SK-N-SH (cell line): ENCODE data around the gene SURF6. TPM values are rescaled to one million over a fixed set of nuclear protein-coding genes. Genes with fewer than 3 reads are reported as not detected.

Source experiments
- CTCF ChIA-PET: fragments of 300-600, 350-600 bp; formaldehyde crosslinking; extraction: SDS; loops from one replicate; lab custom pipeline; 2021; lab: Yijun Ruan, JAX
- POLR2A ChIA-PET: fragments of 350-600 bp; sonication (Branson Sonifier 250); formaldehyde crosslinking; extraction: SDS; loops from one replicate; lab custom pipeline; 2020; ENCODE audit warnings: antibody characterized with exemption, inconsistent platforms; lab: Yijun Ruan, JAX
- DNase-seq: peaks from one replicate; pipeline ENCODE4 v3.0.0; 2012
- H2AFZ ChIP-seq: fragments of 200-600 bp; sonication (generic); 2 replicates; pipeline ENCODE4 v1.8.1; 2016; ENCODE audit warnings: antibody characterized with exemption, mild to moderate bottlenecking, low read depth
- H3F3A ChIP-seq: fragments of 200-600 bp; sonication (generic); replicated peaks from 2 replicates; pipeline ENCODE3; 2016; ENCODE audit warnings: antibody characterized with exemption, mild to moderate bottlenecking; ENCODE audit not compliant: insufficient read depth
- H3K27ac ChIP-seq, 2 experiments: fragments of 200-500 bp in 1 of 2; fragments of 200-600 bp in 1 of 2; sonication (Bioruptor generic) in 1 of 2; sonication (generic), shearing (Covaris generic) in 1 of 2; 2 replicates each; pipeline versions ENCODE4 v1.5.1 to v1.6.1; 2014 to 2016; ENCODE audit warnings: low read depth in 2 of 2, inconsistent platforms in 1 of 2, low read length in 1 of 2, mild to moderate bottlenecking in 1 of 2, mixed read lengths in 1 of 2
- H3K27me3 ChIP-seq: fragments of 200-600 bp; sonication (generic), shearing (Covaris generic); 2 replicates; pipeline ENCODE4 v1.6.1; 2016; ENCODE audit warnings: mixed run types; ENCODE audit not compliant: insufficient read depth
- H3K36me3 ChIP-seq, 2 experiments: fragments of 200-500 bp in 1 of 2; fragments of 200-600 bp in 1 of 2; sonication (Bioruptor generic) in 1 of 2; sonication (generic) in 1 of 2; replicated peaks in 1 of 2; 2 replicates each; pipeline versions ENCODE3 to v1.5.1; 2014 to 2016; ENCODE audit warnings: low read length in 1 of 2, mild to moderate bottlenecking in 1 of 2; ENCODE audit not compliant: insufficient read depth in 2 of 2, control insufficient read depth in 1 of 2
- H3K4me1 ChIP-seq, 2 experiments: fragments of 200-500 bp in 1 of 2; fragments of 200-600 bp in 1 of 2; sonication (Bioruptor generic) in 1 of 2; sonication (generic), shearing (Covaris generic) in 1 of 2; 2 replicates each; pipeline versions ENCODE4 v1.5.1 to v1.6.1; 2014 to 2016; ENCODE audit warnings: low read depth in 1 of 2, low read length in 1 of 2, mixed run types in 1 of 2; ENCODE audit not compliant: insufficient read depth in 2 of 2, control insufficient read depth in 1 of 2
- H3K4me2 ChIP-seq: fragments of 200-600 bp; sonication (generic), shearing (Covaris generic); 2 replicates; pipeline ENCODE4 v1.6.1; 2017; ENCODE audit warnings: mixed run types
- H3K4me3 ChIP-seq, 2 experiments: fragments of 200-500 bp in 1 of 2; fragments of 200-600 bp in 1 of 2; sonication (Bioruptor generic) in 1 of 2; sonication (generic), shearing (Covaris generic) in 1 of 2; 2 replicates each; pipeline versions ENCODE4 v1.5.1 to v1.8.1; 2014 to 2016; ENCODE audit warnings: low read depth in 2 of 2, inconsistent platforms in 1 of 2, low read length in 1 of 2, mild to moderate bottlenecking in 1 of 2, mixed read lengths in 1 of 2, moderate library complexity in 1 of 2
- H3K79me2 ChIP-seq: fragments of 200-600 bp; sonication (generic); 2 replicates; pipeline ENCODE4 v1.8.1; 2017; ENCODE audit warnings: mild to moderate bottlenecking; ENCODE audit not compliant: insufficient read depth
- H3K9ac ChIP-seq: fragments of 200-600 bp; sonication (generic); 2 replicates; pipeline ENCODE4 v1.6.1; 2017; ENCODE audit warnings: mixed run types
- H3K9me2 ChIP-seq: fragments of 200-600 bp; sonication (generic); 2 replicates; pipeline ENCODE4 v1.6.1; 2017; ENCODE audit warnings: mixed run types
- H3K9me3 ChIP-seq: fragments of 200-600 bp; sonication (generic); 2 replicates; pipeline ENCODE4 v1.6.1; 2017; ENCODE audit warnings: mixed run types, mild to moderate bottlenecking, moderate library complexity
- H4K20me1 ChIP-seq: fragments of 200-600 bp; sonication (generic); 2 replicates; pipeline ENCODE4 v1.6.1; 2017; ENCODE audit warnings: mild to moderate bottlenecking, mixed run types; ENCODE audit not compliant: insufficient read depth
- CHD2 ChIP-seq: fragments of 150-350 bp; IDR thresholded peaks from 2 replicates; pipeline ENCODE4 v1.6.1; 2018; ENCODE audit warnings: low read length; ENCODE audit not compliant: partially characterized antibody
- MAX ChIP-seq: IDR thresholded peaks from 2 replicates; pipeline ENCODE4 v1.4.0; 2012; ENCODE audit warnings: low read depth
- NRF1 ChIP-seq: IDR thresholded peaks from 2 replicates; pipeline ENCODE4 v1.6.1; 2012; ENCODE audit warnings: low read depth, mild to moderate bottlenecking, low read length
- PBX3 ChIP-seq: IDR thresholded peaks from 2 replicates; pipeline ENCODE4; 2012
- POLR2AphosphoS5 ChIP-seq: IDR thresholded peaks from 2 replicates; pipeline ENCODE4 v1.6.1; 2012; ENCODE audit warnings: low read depth, low read length
- RAD21 ChIP-seq: IDR thresholded peaks from 2 replicates; pipeline ENCODE4 v1.6.1; 2012; ENCODE audit warnings: mild to moderate bottlenecking, low read length
- REST ChIP-seq: IDR thresholded peaks from 2 replicates; pipeline ENCODE4 v1.6.1; 2012; ENCODE audit warnings: mild to moderate bottlenecking, low read depth, low read length, moderate library complexity
- TAF1 ChIP-seq: IDR thresholded peaks from 2 replicates; pipeline ENCODE4 v1.6.1; 2012; ENCODE audit warnings: low read depth, mild to moderate bottlenecking, low read length, moderate library complexity, borderline replicate concordance
- TCF12 ChIP-seq: IDR thresholded peaks from 2 replicates; pipeline ENCODE4 v1.4.0; 2012
- TEAD4 ChIP-seq: IDR thresholded peaks from 2 replicates; pipeline ENCODE4 v1.4.0; 2012; ENCODE audit warnings: mild to moderate bottlenecking, borderline replicate concordance; ENCODE audit not compliant: insufficient read depth
- USF1 ChIP-seq: IDR thresholded peaks from 2 replicates; pipeline ENCODE4 v1.4.0; 2012; ENCODE audit warnings: low read depth, borderline replicate concordance
- YY1 ChIP-seq: IDR thresholded peaks from 2 replicates; pipeline ENCODE4 v1.4.0; 2012; ENCODE audit warnings: low read depth, mild to moderate bottlenecking
- ZBTB33 ChIP-seq: IDR thresholded peaks from 2 replicates; pipeline ENCODE4 v1.4.0; 2012; ENCODE audit warnings: low read depth, borderline replicate concordance
- WGBS: methylation state at CpG from one replicate; pipeline ENCODE4 v1.1.6; 2017; ENCODE audit warnings: low lambda C conversion rate; 5-methylcytosine and 5-hydroxymethylcytosine counted together
- polyA plus RNA-seq, 3 experiments: library from polyadenylated mRNA; depleted of rRNA; stranded (reverse); fragments of >200 nt; gene quantifications; 2 replicates each; pipeline ENCODE4 v1.2.3, GENCODE V29; 2012

The SURF6 gene
- polyA plus RNA-seq, 1 of the 3 experiments (the other 2 are of a cell fraction) = 44.5 TPM

- H3K79me2 ChIP-seq = peaks cover 27% of the 10 kb centered on the region
- H3K4me1 ChIP-seq = peaks cover 8 to 15% of the 10 kb centered on the region in 2 experiments; a peak in 1 of 4 replicates
- no peaks in the 10 kb centered on the region for H3K27me3 ChIP-seq
- H3F3A ChIP-seq = peaks cover 21% of the 10 kb centered on the region
- WGBS = 100% methylated on average over 3 of the region's 10 CpGs
- CTCF ChIA-PET = interaction anchor here (1.4 to 4.8 kb wide), 3 partner anchors 10 to 147 kb away, joined by 4 to 33 read pairs (median 6); partner anchors contain the start of genes MED22 and RPL7A
- no peak for DNase-seq
- no peak overlapping the region for H3K27ac ChIP-seq
- no peaks in the 10 kb centered on the region for H3K9me2 ChIP-seq
- POLR2A ChIA-PET = interaction anchor here (0.5 to 3.8 kb wide), 2 partner anchors 14 to 21 kb away, joined by 3 to 16 read pairs; partner anchors contain the start of genes MED22 and RPL7A
- H3K9ac ChIP-seq = no peak overlapping the region
- no peaks in the 10 kb centered on the region for H3K9me3 ChIP-seq
- H3K36me3 ChIP-seq = peaks cover 38 to 46% of the 10 kb centered on the region in 2 experiments
- TF ChIP-seq NRF1 (no peak), YY1 (no peak), MAX (no peak), POLR2AphosphoS5 (no peak), PBX3 (no peak), REST (no peak), TCF12 (no peak), TAF1 (no peak), CHD2 (no peak), RAD21 (no peak), ZBTB33 (no peak), TEAD4 (no peak), USF1 (no peak)
- no peak overlapping the region for H3K4me2 ChIP-seq
- H3K4me3 ChIP-seq = no peak overlapping the region
- H2AFZ ChIP-seq = no peak overlapping the region
- 0 out of 2 replicates have a peak, but pooled peaks cover 13% of the 10 kb centered on the region for H4K20me1 ChIP-seq
Measured at GRCh38 chr9:133333566-133333965, 2.4 kb downstream of the SURF6 start.
